Measurements from ENCODE around the gene MEF2C. TPM values are rescaled to one million over a fixed set of nuclear protein-coding genes. Genes with fewer than 3 reads are reported as not detected.

MEF2C gene
- total RNA-seq, 2 donors from 2014 or later = 94.0 to 104 TPM

GRCh38 chr5:88702332-88702731 lies 180.7 kb downstream of the MEF2C start:
- Histone ChIP-seq H3K27ac (no peak overlapping the region), H3K9me3 (no peaks in the 10 kb centered on the region), H3K27me3 (replicated peaks; ENCODE audit: insufficient read depth) (no peaks in the 10 kb centered on the region), H3K4me1 (ENCODE audit: control insufficient read depth in 1 of 2, low read depth in 2 of 2) (no peaks in the 10 kb centered on the region), H3K36me3 (no peaks in the 10 kb centered on the region), H3K4me3 (no peak overlapping the region)
- no peak for ATAC-seq (ENCODE audit: insufficient number of reproducible peaks, low FRiP score, low read depth)
- no peak for DNase-seq (ENCODE audit: low spot score)
- no peak for TF ChIP-seq CTCF (IDR thresholded peaks at IDR 0.05)

- ATAC-seq (ENCODE audit: insufficient number of reproducible peaks, low FRiP score, low read depth) (no peak), DNase-seq (ENCODE audit: low spot score) (no peak)
- no peaks in the 10 kb centered on the region for H3K36me3 ChIP-seq
- H3K9me3 ChIP-seq = no peaks in the 10 kb centered on the region
- no peaks in the 10 kb centered on the region for H3K27me3 ChIP-seq (replicated peaks; ENCODE audit: insufficient read depth)
- no peaks in the 10 kb centered on the region for H3K4me1 ChIP-seq (ENCODE audit: control insufficient read depth in 1 of 2, low read depth in 2 of 2)
- H3K4me3 ChIP-seq = no peak overlapping the region
- no peak overlapping the region for H3K27ac ChIP-seq
- TF ChIP-seq CTCF (IDR thresholded peaks at IDR 0.05) = no peak
Measured at GRCh38 chr5:88700121-88700520, 182.9 kb downstream of the MEF2C start.

- H3K27me3 ChIP-seq (replicated peaks; ENCODE audit: insufficient read depth) = peaks cover 15% of the 10 kb centered on the region
- H3K36me3 ChIP-seq = no peaks in the 10 kb centered on the region
- H3K4me1 ChIP-seq (ENCODE audit: control insufficient read depth in 1 of 2, low read depth in 2 of 2) = no peaks in the 10 kb centered on the region
- DNase-seq (ENCODE audit: low spot score) (no peak), ATAC-seq (ENCODE audit: insufficient number of reproducible peaks, low FRiP score, low read depth) (no peak)
- no peak for TF ChIP-seq CTCF (IDR thresholded peaks at IDR 0.05)
- no peaks in the 10 kb centered on the region for H3K9me3 ChIP-seq
- H3K27ac ChIP-seq = no peak overlapping the region
- H3K4me3 ChIP-seq = no peak overlapping the region
Measured at GRCh38 chr5:88698290-88698689, 184.7 kb downstream of the MEF2C start.

- H3K27ac ChIP-seq = no peak overlapping the region
- no peak for TF ChIP-seq CTCF (IDR thresholded peaks at IDR 0.05)
- H3K27me3 ChIP-seq (replicated peaks; ENCODE audit: insufficient read depth) = peaks cover 28% of the 10 kb centered on the region
- no peak for DNase-seq (ENCODE audit: low spot score)
- H3K4me1 ChIP-seq (ENCODE audit: control insufficient read depth in 1 of 2, low read depth in 2 of 2) = peaks cover 3 to 10% of the 10 kb centered on the region in 2 donors
- no peaks in the 10 kb centered on the region for H3K9me3 ChIP-seq
- H3K4me3 ChIP-seq = no peak overlapping the region
- no peaks in the 10 kb centered on the region for H3K36me3 ChIP-seq
- ATAC-seq (ENCODE audit: insufficient number of reproducible peaks, low FRiP score, low read depth) = no peak
Measured at GRCh38 chr5:88696466-88696865, 186.5 kb downstream of the MEF2C start.

GRCh38 chr5:88695931-88696330 lies 187.1 kb downstream of the MEF2C start:
- no peak for TF ChIP-seq CTCF (IDR thresholded peaks at IDR 0.05)
- Histone ChIP-seq H3K36me3 (no peaks in the 10 kb centered on the region), H3K27me3 (replicated peaks; ENCODE audit: insufficient read depth) (peaks cover 29% of the 10 kb centered on the region), H3K27ac (no peak overlapping the region), H3K4me3 (no peak overlapping the region), H3K4me1 (ENCODE audit: control insufficient read depth in 1 of 2, low read depth in 2 of 2) (peaks cover 3 to 15% of the 10 kb centered on the region in 2 donors), H3K9me3 (no peaks in the 10 kb centered on the region)
- DNase-seq (ENCODE audit: low spot score) = no peak
- no peak for ATAC-seq (ENCODE audit: insufficient number of reproducible peaks, low FRiP score, low read depth)
